Prostate gland (tissue), 2 donors: ENCODE measurements around the gene BICRA.

Experiments used
- CTCF ChIP-seq, 4 experiments: fragments of 200-600 bp in 2 of 4; fragments of 450-650 bp in 2 of 4; sonication (generic) in 2 of 4; IDR thresholded peaks; 1 replicate in 3 of 4; 2 replicates in 1 of 4; pipeline ENCODE4 v1.5.1; 2016 to 2019; ENCODE audit warnings: antibody characterized with exemption in 4 of 4, mild to moderate bottlenecking in 2 of 4, moderate library complexity in 2 of 4
- POLR2A ChIP-seq: fragments of 450-650 bp; IDR thresholded peaks from one replicate; pipeline ENCODE4 v1.6.1; 2016; ENCODE audit warnings: antibody characterized with exemption, mild to moderate bottlenecking
- POLR2AphosphoS5 ChIP-seq: sonication (generic); formaldehyde crosslinking; IDR thresholded peaks from one replicate; pipeline ENCODE4 v1.6.1; 2017; ENCODE audit warnings: antibody characterized with exemption

- TF ChIP-seq POLR2A (no peak), CTCF (IDR thresholded peaks at IDR 0.05) (no peak), POLR2AphosphoS5 (no peak)
Measured at GRCh38 chr19:47750752-47751151, 141.8 kb downstream of the BICRA start.
